Lung (tissue), 16 donors: ENCODE data around the gene SPATA7. TPM values are rescaled to one million over a fixed set of nuclear protein-coding genes. Genes with fewer than 3 reads are reported as not detected.

Experiments
- ATAC-seq: fragments of 200-7000 bp; cut with Tn5 transposase; one replicate; pipeline ENCODE4 v1.9.1; 2020; ENCODE audit warnings: moderate number of reproducible peaks; ENCODE audit not compliant: insufficient read depth, low FRiP score
- DNase-seq, 3 donors: peaks; one replicate each; pipeline ENCODE4 v3.0.0-alpha.2; 2013 to 2017
- H3K27ac ChIP-seq, 2 donors: one replicate each; pipeline ENCODE4 v1.5.1; 2013; ENCODE audit warnings: mild to moderate bottlenecking in 2 of 2, moderate library complexity in 2 of 2, control low read depth in 1 of 2, inconsistent platforms in 1 of 2, low read depth in 1 of 2, low read length in 1 of 2
- H3K27me3 ChIP-seq, 3 donors: one replicate each; pipeline ENCODE4 v1.5.1; 2013; ENCODE audit warnings: low read length in 2 of 3; ENCODE audit not compliant: control insufficient read depth in 3 of 3, insufficient read depth in 3 of 3
- H3K36me3 ChIP-seq, 4 donors: one replicate each; pipeline ENCODE4 v1.5.1; 2013; ENCODE audit warnings: low read length in 4 of 4, mild to moderate bottlenecking in 1 of 4, moderate library complexity in 1 of 4; ENCODE audit not compliant: control insufficient read depth in 4 of 4, insufficient read depth in 4 of 4
- H3K4me1 ChIP-seq, 5 donors: one replicate each; pipeline ENCODE4 v1.5.1; 2013; ENCODE audit warnings: low read length in 5 of 5, mild to moderate bottlenecking in 2 of 5, moderate library complexity in 1 of 5; ENCODE audit not compliant: control insufficient read depth in 5 of 5, insufficient read depth in 5 of 5
- H3K4me3 ChIP-seq: one replicate; pipeline ENCODE4 v1.5.1; 2013; ENCODE audit warnings: mild to moderate bottlenecking, control low read depth, moderate library complexity
- H3K9ac ChIP-seq, 2 donors: one replicate each; pipeline ENCODE4 v1.5.1; 2013; ENCODE audit warnings: low read length in 2 of 2, control low read depth in 1 of 2; ENCODE audit not compliant: insufficient read depth in 1 of 2
- H3K9me3 ChIP-seq, 4 donors: one replicate each; pipeline ENCODE4 v1.5.1; 2013; ENCODE audit warnings: low read length in 3 of 4, mild to moderate bottlenecking in 1 of 4, moderate library complexity in 1 of 4; ENCODE audit not compliant: control insufficient read depth in 4 of 4, insufficient read depth in 3 of 4
- CTCF ChIP-seq: IDR thresholded peaks from 2 replicates; pipeline ENCODE4 v1.5.1; 2012; ENCODE audit warnings: mild to moderate bottlenecking; ENCODE audit errors: control extremely low read depth, extremely low read depth
- WGBS, 2 donors: extraction: QIAGEN DNeasy Blood & Tissue Kit; methylation state at CpG; one replicate each; pipeline ENCODE4 v1.1.7; 2013; 5-methylcytosine and 5-hydroxymethylcytosine counted together
- long read RNA-seq, 5 donors: transcript quantifications; one replicate each; lab custom pipeline, GENCODE V29; 2026
- polyA plus RNA-seq, 2 donors: library from polyadenylated mRNA; stranded (reverse); fragments of 200-250 nt; gene quantifications; one replicate each; pipeline ENCODE4 v1.2.1, GENCODE V29; 2013
- total RNA-seq, 2 donors: library from RNA; depleted of rRNA in 1 of 2; stranded (reverse); fragments of >200 nt in 1 of 2; gene quantifications; one replicate each; pipeline ENCODE4 v1.2.1, GENCODE V29; 2014 to 2021
- donor health status: control.
- donor health status: control.
- donor health status: Bipolar disorder and iron deficiency.
- donor health status: healthy.
- donor health status: DM: yes; HTN: yes; CAD: no.

The SPATA7 gene
- total RNA-seq (10 to 100 TPM; 12.7 to 34.0 TPM), polyA plus RNA-seq (1 to 10 TPM; 4.3 to 6.8 TPM)
- long read RNA-seq, donor 1, partial matches to known transcripts = 0 of 3 reads
- long read RNA-seq, donor 1, other reads (novel, unspliced or antisense) = 0 of 3 reads
- long read RNA-seq, donor 2 = 0 reads
- long read RNA-seq, donor 3, partial matches to known transcripts = 0 of 2 reads
- long read RNA-seq, donor 3, other reads (novel, unspliced or antisense) = 0 of 2 reads
- long read RNA-seq, donor 4, partial matches to known transcripts = 0 of 1 reads
- long read RNA-seq, donor 4, other reads (novel, unspliced or antisense) = 0 of 1 reads
- long read RNA-seq, donor 5, partial matches to known transcripts = 0 of 1 reads
- long read RNA-seq, donor 5, other reads (novel, unspliced or antisense) = 0 of 1 reads

- WGBS, 2 donors = 0% methylated on average over 50 of the region's 50 CpGs
- Histone ChIP-seq H3K4me3 (peak within 1 kb of the TSS; percentile 71), H3K36me3 (no peaks in the 10 kb centered on the region), H3K4me1 (peaks cover 0 to 15% (median 0%) of the 10 kb centered on the region in 5 donors), H3K9ac (peak within 1 kb of the TSS; percentile 97 to 98), H3K9me3 (no peaks in the 10 kb centered on the region), H3K27ac (peak within 1 kb of the TSS; percentile 56 to 72), H3K27me3 (peaks cover 0 to 4% (median 0%) of the 10 kb centered on the region in 3 donors)
- ATAC-seq (peak; percentile 96), DNase-seq (peak; percentile 97 to 98 (median 97))
- no peak for TF ChIP-seq CTCF
Observed at GRCh38 chr14:88385212-88386101, at the start of gene SPATA7. SPATA7 (plus strand) TSS chr14:88385657; CDS start chr14:88385819, 162 bp downstream.

GRCh38 chr14:88340357-88340756 is 45.1 kb upstream of the SPATA7 start:
- no peaks in the 10 kb centered on the region for H3K36me3 ChIP-seq
- H3K27me3 ChIP-seq = peaks cover 0 to 3% (median 0%) of the 10 kb centered on the region in 3 donors
- no peaks in the 10 kb centered on the region for H3K9me3 ChIP-seq
- no peak for TF ChIP-seq CTCF
- no peak for DNase-seq
- no peak overlapping the region for H3K9ac ChIP-seq
- ATAC-seq = no peak
- no peaks in the 10 kb centered on the region for H3K4me1 ChIP-seq
- no peak overlapping the region for H3K27ac ChIP-seq
- no peak overlapping the region for H3K4me3 ChIP-seq

- H3K9ac ChIP-seq = no peak overlapping the region
- no peak for DNase-seq
- H3K4me3 ChIP-seq = no peak overlapping the region
- 73 to 97% methylated on average over 2 of the region's 2 CpGs for WGBS, 2 donors
- H3K4me1 ChIP-seq = no peaks in the 10 kb centered on the region
- no peaks in the 10 kb centered on the region for H3K36me3 ChIP-seq
- TF ChIP-seq CTCF = no peak
- no peaks in the 10 kb centered on the region for H3K9me3 ChIP-seq
- no peak overlapping the region for H3K27ac ChIP-seq
- peaks cover 0 to 3% (median 0%) of the 10 kb centered on the region in 3 donors for H3K27me3 ChIP-seq
- no peak for ATAC-seq
Observed at GRCh38 chr14:88342980-88343379, 42.5 kb upstream of the SPATA7 start.
